CD4-positive, alpha-beta T cell treated with Interleukin-17A for 1 hour (primary cell): Measurements from ENCODE around the gene CDC14C.
"Not testable (repeated sequence)": the region's sequence is repeated elsewhere in the genome, so short reads cannot be mapped to it uniquely, and the experiment has no call there.

Experiments used
- DNase-seq: peaks from one replicate; pipeline ENCODE4 v3.0.0-alpha.2; 2020

Gene CDC14C

DNA sequence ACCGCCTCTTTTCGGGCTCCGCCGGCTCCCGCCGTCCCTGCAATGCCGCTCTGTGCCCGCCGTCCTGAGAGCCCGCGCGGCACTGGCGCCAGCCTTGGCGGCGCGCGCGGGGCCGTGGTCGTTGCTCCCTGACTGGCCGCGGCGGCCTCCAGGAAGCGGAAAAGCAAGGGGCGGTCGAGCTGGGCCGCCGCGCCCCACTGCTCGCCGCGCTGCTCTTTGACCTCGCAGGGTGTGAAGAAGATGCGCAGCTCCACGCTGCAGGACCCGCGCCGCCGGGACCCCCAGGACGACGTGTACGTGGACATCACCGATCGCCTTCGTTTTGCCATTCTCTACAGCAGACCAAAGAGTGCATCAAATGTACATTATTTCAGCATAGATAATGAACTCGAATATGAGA, at the start of gene CDC14C:
Gene CDC14C, plus strand, starts transcription at position 115 of the 400 bp plus-strand sequence. Its CDS starts 126 bp downstream, at position 241.
- no peak for DNase-seq

DNA sequence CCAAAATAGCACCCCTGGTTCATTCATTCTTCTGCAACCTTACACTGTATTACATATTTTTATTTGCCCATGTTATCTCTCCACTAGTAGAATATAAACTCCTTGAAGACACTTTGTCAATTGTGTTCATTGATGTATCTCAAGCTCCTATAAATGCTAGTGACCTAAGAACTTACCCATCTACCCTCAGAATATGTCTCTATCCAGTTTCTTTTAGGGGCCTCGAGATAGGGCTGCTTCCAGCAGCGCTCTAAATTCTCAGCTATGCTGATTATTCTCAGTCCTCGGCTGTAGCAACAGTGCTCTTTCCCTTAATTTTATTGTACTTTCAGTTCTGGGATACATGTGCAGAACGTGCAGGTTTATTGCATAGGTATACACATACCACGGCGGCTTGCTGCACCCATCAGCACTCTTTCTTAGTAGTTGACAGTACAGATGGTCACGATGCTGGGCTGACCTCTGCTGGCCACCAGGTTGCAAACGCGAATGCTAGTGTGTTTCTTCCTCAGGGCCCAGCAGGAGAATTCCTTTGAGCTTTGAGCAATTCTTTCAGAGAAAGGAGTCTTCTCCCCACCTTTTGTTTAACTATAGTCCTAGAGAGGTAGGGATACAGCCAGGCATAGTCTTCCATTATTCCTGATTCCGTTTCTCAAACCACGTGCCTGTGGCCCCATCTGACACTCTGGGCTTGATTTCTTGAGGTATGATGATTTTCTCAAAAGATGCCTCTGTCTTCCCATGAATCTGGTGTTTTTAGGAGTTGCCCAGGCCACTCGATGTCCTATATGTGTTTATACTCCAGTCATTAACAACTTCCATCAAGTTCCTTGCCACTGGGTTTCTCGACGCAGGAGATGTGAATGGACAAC, 49.1 kb upstream of the CDC14C start:
- no peak for DNase-seq

DNA sequence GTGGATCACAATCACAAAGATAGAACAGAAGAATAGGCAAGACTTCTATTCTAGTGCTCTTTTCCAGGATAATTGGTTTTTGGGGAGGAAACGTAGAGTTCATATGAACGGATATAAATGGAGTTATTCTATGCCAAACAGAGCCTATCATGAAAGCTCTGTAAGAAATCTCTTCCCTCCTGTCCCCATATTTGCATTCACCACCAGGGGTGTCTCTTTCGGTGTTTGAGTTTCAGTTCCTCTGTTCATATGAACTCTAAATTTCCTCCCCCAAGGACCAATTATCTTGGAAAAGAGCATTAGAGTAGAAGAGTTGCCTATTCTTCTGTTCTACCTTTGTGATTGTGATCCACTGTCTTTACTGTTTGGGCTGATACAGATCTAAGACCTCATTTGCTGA, 48.3 kb upstream of the CDC14C start:
- DNase-seq: no peak

DNA sequence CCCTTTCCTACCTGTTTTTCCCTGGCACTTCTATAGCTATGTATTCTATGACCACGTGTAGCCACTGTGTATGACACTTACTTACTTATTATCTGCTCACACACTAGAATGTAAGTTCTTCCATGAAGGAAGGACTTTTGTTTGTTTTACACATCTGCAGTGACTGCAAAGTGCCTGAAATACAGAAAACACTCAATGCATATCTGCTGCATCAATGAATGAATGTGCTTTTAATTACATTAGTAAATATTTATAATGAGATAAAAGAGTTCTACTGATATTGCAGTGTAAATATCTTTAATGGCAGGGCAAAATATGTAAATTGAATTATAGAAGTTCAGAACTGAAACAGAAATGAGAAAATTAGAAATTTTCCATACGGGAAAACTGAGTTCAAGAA, 43.5 kb upstream of the CDC14C start:
- no peak for DNase-seq

DNA sequence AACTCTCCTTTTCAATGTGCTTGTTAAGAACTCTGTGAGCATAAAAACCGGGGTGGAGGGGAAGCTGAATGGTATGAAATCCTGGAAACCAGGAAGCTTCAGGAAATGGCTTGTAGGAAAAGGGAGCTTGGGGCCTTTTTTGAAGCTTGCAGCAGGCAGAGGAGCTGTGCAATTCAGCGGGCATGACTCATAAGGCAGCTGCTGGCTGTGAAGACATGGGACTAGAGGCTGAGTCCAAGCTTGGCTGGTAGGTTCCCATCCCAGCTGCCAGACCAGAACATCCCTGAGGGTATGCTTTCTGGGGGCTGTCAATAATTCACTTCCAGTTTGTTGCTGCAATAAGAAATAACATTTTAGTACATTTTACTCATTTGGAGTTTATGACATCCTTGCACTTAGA, 36.8 kb upstream of the CDC14C start:
- DNase-seq: no peak

DNA sequence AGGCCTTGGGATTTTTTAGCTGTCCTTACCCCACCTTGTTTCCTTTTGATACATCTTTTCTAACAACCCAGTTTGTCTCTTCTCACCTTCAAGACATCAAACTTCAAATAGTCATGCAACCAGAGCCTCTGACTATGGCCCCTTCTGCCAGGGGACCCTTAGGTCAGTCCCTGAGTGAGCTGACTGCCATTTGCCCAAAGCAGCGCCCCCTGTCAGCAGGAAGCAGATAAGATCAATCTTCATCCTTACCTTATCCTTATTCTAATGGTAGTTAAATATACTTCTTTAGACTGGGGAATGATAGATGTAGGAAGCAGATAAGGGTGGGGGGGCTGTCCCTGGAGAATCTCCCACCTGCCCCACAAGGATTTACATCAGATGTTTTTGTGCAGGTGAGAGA, 29.8 kb upstream of the CDC14C start:
- no peak for DNase-seq

DNA sequence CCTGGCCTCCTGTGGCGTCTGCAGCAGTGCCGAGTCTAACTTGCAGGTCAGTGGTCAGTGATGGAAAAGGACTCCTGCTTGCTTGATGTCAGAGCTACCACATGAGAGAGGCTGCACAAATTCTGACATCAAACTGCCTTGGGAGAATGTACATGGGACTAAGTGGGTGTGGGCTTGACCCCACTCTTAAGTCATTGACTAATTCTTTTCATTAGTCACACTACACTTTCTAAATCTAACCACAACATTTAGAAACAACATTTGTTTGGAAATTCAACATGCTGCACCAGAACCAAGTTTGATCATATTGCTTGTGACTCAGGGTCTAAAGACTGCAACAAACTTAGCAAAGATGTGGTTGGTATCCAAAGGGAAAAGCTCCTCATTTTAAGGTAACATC, 24.4 kb upstream of the CDC14C start:
- no peak for DNase-seq

DNA sequence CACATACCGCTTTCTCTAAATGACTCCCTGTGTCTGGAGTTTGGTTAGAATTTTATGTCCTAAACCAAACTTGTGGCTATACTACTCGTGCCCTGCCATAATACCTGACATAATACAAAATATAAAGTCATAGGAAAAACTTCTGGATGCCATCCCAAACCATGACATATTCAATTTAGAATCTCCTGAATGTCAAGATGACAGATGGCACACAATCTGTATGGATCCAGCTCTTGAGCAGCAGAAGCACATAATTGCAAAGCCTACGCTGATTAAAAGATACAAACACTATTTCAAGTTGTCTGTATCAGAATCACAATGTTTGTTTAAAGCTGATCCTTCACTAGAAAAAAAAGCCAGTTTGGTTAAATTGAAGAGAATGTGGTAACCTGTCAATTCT, 22.4 kb upstream of the CDC14C start:
- no peak for DNase-seq

DNA sequence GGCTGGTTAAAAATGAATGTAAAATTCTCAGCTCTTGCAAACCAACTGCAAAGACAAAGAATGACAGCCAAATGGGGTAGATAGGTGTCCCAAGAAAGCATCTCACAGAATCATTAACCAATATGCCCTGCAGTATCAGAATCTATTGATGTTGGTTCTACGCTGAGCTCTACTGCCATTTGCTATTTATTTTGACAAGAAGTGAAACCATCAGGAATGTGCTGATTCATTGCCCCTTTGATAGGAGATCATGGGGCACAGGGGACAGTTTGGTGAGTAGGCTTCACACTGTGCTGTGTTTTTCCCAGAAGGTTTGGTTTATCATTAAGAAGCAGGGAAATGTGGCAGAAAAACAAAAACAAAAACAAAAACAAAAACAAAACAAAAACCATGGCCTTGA, 19.4 kb upstream of the CDC14C start:
- DNase-seq: no peak

DNA sequence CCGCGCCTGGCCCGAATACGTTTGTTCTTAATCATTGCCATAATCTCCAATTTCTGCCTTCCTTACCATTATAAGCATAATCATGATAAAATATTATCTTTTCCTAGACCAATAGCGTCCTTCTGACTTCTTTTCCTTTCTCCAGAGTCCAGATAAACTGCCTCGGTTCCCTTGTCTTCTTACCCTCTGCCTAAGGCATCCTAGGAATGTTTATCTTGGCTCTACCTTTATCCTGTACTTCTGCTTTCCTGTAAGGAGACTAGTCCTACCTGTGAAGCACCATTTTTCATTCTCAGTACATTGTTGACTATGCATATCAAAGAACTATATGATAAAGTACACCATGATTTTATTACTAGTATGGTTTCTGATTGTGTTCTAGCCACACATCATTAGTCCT, 18.7 kb upstream of the CDC14C start:
- not testable (repeated sequence) for DNase-seq

DNA sequence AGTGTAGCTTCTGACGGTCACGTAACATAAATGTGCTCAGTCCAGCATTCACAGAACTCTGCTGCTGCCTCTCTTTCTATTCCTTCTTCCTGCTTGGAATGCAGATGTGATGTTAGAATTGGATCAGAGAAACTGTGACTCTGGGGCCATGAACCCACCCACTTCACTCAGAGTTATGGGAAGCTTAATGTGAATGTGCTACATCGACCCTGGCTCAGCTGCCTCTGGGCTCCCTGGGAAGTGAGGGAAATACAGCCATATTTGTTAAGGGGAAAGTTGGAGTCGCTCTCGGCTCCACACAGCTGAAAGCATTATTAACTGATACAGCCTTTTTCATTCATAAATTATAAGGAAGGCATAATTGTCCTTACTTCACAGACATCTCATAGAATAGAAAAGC, 14.5 kb upstream of the CDC14C start:
- DNase-seq: not testable (repeated sequence)

DNA sequence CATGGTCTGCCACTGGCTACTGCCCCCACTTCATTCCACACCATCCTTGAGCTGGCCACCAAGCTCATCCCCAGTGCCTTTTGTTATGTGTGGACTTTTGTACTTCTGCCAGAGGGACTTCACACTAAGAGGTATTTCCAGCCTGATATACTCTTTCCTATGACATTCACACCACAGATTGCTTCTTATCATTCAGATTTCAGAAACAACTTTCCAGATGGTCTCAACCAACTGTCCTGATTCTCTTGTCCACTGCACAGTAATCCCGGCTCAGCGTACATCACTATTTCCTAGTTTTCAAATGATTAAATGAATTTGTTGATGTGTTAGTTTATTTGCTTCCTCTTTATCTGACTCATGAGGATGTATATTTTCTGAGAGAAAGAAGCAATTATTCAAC, 7.1 kb downstream of the CDC14C start:
- no peak for DNase-seq

DNA sequence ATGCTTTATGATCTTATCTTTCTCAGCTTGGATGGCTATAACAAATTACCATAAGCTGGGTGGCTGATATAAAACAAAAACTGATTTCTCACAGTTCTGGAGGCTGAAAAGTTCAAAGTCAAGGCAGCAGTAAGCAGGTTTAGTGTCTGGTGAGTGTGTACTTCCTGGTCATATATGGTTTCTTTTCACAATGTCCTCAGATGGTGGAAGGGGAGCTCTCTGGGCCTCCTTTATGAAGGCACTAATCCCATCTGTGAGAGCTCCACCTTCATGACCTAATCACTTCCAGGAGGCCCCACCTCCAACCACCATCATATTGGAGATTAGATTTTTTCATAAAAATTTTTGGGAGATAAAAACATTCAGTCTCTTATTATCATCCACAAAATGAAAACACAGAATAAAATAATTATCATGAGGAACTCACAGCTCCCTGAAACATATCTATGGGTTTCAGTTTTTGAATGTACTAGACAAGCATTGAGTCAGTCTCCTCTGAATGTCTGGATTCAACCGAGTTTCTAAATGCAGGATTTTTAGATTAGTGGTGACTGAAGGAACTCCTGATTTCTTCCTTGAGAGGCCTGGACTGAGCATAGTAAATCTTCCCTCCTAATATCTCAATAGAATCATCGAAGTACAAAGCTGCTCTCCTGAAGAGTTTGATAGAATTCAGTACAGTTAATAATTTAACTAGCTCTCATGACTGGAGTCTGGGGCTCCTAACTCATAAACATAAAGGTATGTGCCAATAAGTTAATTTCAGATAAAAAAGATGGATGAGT, 8.0 kb downstream of the CDC14C start:
- no peak for DNase-seq

DNA sequence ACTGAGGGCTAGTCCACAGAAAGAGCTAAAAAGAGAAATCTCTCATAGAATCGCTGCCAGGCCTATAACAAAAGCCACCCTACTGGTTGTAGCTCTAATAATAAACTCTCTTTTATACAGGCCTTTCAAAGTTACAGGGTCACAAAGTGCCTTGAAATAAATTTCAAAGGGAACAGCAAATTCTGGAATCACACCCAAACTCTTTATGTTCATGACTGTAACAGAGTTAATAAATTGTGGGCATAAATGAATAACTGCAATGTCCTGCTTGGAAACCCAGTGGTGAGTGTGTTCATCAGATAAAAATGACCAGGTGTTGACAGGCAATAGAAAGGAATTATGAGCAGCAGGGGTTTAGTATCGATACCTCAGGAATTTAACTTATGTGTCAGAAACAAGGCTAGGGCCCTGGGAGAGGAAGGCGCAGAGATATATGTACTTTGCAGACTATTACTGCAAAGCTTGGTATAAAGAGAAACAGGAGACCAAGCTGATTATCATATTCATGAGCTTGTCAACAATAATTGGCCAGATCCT, 9.3 kb downstream of the CDC14C start:
- DNase-seq: no peak

DNA sequence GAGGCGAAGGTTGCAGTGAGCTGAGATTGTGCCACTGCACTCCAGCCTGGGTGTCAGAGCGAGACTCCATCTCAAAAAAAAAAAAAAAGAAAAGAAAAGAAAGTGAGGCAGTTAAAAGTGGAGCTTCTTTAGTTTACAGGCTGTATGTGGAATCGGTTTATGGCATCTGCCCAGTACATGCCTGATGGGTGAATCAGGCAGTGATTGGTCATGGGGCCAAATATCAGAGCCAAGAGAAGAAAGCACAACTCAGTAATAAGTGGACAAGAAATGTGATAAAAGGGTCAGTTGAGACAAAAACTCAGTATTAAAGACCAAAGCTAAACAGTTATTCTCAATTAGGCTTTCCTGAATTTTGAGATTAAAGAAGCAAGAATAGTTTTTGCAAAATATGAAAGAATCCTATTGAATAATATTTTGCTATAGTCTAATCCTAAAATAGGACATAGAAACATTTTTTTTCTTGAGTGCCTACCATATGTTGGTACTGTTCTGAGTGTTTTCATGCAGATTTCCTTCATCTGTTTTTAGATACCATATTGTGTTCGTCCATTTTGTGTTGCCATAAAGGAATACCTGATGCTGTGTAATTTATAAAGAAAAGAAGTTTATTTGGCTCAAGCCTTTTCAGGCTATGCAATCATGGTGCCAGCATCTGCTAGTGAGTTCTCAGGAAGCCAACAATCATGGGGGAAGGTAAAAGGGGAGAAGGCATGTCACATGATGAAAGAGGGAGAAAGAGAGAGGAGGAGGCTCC, 14.4 kb downstream of the CDC14C start:
- DNase-seq: no peak

DNA sequence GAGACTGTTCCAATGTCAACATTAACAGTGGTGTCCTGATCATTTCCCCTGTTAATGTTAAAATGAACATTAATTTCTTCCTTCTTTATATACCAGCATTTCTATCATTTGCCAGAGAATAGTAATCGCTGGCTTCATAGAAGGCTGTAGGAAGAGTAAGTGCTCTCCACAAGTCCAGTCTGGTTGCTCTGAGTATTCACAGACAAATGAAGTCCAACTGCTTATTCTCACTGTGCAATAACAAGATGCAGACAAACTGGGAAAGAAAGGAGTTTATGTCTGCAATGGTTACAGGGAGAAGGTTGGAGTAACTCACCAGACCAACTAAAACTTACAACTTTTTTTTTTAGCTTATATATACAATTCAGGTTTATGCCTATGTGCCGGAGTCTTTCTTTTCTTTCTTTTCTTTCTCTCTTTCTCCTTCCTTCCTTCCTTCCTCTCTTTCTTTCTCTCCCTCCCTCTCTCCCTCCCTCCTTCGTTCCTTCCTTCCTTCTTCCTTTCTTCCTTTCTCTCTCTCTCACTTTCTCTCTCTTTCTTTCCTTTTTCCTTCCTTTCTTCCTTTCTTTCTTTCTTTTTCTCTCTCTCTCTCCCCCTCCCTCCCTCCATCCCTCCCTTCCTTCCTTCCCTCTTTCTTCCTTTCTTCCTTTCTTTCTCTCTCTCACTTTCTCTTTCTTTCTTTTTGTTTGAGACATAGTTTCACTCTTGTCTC, 19.1 kb downstream of the CDC14C start:
- DNase-seq: no peak

DNA sequence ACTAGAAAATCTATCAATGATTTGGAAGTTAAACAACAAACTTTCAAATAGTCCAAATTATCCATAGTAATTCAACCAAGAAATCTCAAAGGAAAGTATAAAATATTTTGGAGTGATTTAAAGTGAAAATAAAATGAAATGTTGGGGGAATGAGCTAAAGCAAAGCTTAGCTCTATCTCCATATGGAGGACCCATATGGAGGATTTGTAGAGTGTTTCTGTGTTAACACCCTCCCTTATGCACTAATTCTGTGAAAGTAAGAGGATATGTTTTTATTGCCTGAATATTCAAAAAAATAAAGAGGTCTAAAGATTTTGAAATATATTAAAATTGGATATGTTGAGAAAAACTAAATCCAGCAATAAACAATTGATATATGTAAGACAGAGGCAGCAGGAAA, 31.6 kb downstream of the CDC14C start:
- DNase-seq: no peak

DNA sequence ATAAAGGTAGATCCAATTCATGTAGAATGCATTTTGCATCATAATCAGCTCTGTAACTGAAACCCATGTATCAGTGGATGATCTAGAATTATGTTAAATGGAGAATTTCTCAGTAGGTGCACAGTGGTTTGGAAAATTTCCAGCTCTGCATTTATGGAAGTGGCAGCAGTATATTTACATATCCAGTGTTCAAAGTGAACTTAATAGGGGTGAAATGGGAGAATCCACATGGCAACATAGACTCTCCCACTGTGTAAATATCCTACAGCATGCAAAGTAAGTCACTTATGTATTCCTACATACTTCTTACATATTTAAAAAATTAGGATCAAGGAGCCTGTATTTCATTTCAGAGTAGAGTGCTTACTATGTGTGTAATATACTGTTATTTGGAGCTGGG, 35.3 kb downstream of the CDC14C start:
- DNase-seq: no peak

DNA sequence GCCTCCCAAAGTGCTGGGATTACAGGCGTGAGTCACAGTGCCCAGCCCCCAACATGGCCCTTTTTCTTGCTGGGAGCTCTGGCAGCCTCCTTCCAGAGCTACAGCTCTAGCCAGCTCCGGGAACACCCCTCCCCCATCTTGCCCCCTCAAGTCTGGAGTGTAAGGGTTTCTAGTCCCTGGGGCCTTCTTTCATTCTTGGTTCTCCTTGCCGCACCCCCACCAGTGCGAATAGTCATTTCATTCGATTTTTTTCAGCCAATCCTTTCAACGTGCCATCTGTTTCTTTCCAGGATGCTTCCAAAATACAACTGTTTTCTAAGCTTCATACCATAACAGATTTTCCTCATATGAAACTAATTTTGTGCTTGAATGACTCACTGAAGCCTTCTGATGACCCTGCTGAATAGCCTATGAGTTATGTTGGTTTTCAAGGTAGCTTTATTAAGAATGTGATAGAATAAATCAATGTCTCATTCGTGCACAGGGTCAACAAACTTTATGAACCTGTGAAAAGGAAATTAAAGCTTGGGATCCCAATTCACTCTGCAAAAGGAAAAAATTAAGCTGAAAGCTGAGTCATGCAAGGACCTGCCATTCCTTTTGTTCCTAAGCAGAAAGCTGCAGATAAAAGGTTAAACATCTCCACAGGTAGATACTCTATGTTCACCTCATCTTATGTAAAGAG, 38.6 kb downstream of the CDC14C start:
- no peak for DNase-seq

DNA sequence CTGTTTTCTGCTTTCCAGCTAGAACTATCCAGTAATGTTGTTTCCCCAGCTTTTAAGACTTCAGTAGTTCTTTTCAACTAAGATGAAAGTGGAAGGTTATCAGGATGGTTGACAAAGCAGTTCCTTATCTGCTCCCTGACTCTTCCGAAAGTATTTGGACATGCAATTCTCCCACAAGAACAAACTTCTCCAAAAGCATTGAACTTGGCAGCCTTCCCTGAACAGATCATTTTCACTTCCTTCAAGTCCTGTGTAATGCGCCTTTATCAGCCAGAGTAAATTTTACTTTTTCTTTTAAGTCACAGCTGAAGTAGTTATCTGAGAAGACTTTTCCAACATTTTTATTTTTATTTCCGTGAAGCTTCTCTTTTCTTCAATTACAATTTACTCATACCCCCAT, 39.7 kb downstream of the CDC14C start:
- no peak for DNase-seq

DNA sequence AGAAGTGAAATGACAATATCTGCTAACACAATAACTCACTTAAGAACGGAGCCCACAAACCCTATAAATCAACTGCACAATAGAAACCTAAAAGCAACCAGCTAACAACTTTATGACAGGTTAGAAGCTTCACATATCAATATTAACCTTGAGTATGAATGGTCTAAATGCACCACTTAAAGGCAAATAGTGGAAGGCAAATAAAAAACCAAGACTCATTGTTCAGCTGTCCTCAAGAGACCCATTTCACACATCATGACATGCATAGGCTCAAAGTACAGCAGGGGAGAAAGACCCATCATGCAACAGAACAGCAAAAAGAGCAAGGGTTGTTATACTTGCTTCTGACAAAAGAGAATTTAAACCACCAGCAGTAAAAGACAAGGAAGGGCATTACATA, 46.8 kb downstream of the CDC14C start:
- DNase-seq: no peak

DNA sequence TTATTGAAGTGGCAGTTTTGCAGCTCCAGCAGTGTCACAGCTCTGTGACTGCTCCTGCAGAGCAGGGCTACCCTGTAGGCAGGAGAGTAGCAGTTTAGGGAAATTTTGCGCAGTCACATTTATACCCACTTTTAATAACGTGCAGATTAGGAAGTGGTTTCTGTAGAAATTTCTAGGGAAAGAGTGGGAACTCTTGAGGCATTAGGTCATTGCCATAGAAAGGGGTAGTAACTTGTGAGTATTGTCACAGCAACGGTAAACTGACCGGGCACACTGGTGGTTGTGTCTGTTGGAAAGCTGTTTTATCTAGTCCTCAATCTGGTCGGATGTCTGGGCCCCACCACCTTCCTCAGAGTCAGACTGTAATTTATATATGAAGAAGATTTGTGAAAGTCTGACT, 51.9 kb downstream of the CDC14C start:
- no peak for DNase-seq
